HFF-Myc (cell line): ENCODE results near the gene TANGO6.

Experiments
- DNase-seq: peaks from one replicate; pipeline ENCODE4 v3.0.0-alpha.2; 2011; ENCODE audit warnings: low read depth; ENCODE audit errors: extremely low read depth
- H3K4me3 ChIP-seq: replicated peaks from 2 replicates; pipeline ENCODE4 v1.5.1; 2011; ENCODE audit warnings: low read depth, mild to moderate bottlenecking, control low read depth, low read length
- CTCF ChIP-seq: IDR thresholded peaks from 2 replicates; pipeline ENCODE4 v1.5.1; 2012; ENCODE audit warnings: mild to moderate bottlenecking, low read depth, low read length, control low read depth; ENCODE audit errors: missing control alignments

The TANGO6 gene

GRCh38 chr16:68954911-68955635 lies 111.7 kb downstream of the TANGO6 start:
- no peak overlapping the region for H3K4me3 ChIP-seq
- no peak for TF ChIP-seq CTCF
- DNase-seq: no peak

- no peak for DNase-seq
- no peak overlapping the region for H3K4me3 ChIP-seq
- no peak for TF ChIP-seq CTCF
These were observed 117.6 kb downstream of the TANGO6 start for GRCh38 chr16:68960910-68961309.

GRCh38 chr16:68961778-68962402 lies 118.6 kb downstream of the TANGO6 start:
- no peak overlapping the region for H3K4me3 ChIP-seq
- no peak for TF ChIP-seq CTCF
- DNase-seq: no peak

- DNase-seq: no peak
- H3K4me3 ChIP-seq: no peak overlapping the region
- no peak for TF ChIP-seq CTCF
These were observed 126.0 kb downstream of the TANGO6 start for GRCh38 chr16:68969338-68969737.

GRCh38 chr16:68972013-68972412 lies 128.7 kb downstream of the TANGO6 start:
- H3K4me3 ChIP-seq: no peak overlapping the region
- no peak for TF ChIP-seq CTCF
- DNase-seq: no peak

GRCh38 chr16:68972720-68973119 lies 129.4 kb downstream of the TANGO6 start:
- H3K4me3 ChIP-seq: no peak overlapping the region
- TF ChIP-seq CTCF: peak; percentile 34
- peak; percentile 11 for DNase-seq
